GM23338 (cell line): Measurements from ENCODE around the gene DCBLD2. TPM values are rescaled to one million over a fixed set of nuclear protein-coding genes. Genes with fewer than 3 reads are reported as not detected.

ENCODE experiments used
- ATAC-seq: fragments of 200-7000 bp; cut with Tn5 transposase; 3 replicates; pipeline ENCODE4 v1.9.1; 2020
- DNase-seq: peaks from one replicate; pipeline ENCODE4 v3.0.0-alpha.2; 2015; ENCODE audit warnings: low spot score
- H2AFZ ChIP-seq: fragments of 200-600 bp; sonication (generic); 2 replicates; pipeline ENCODE4 v1.8.0; 2016; ENCODE audit warnings: antibody characterized with exemption, mild to moderate bottlenecking, moderate library complexity
- H3F3A ChIP-seq: fragments of 200-600 bp; sonication (generic); replicated peaks from 2 replicates; pipeline ENCODE4 v1.8.0; 2017; ENCODE audit warnings: antibody characterized with exemption, mixed run types, low read depth
- H3K27ac ChIP-seq: fragments of 200-600 bp; sonication (generic); 2 replicates; pipeline ENCODE4 v1.6.1; 2016; ENCODE audit warnings: low read depth
- H3K27me3 ChIP-seq: fragments of 200-600 bp; sonication (generic); 2 replicates; pipeline ENCODE4 v1.8.0; 2016; ENCODE audit warnings: mild to moderate bottlenecking, mixed run types, moderate library complexity; ENCODE audit not compliant: insufficient read depth
- H3K36me3 ChIP-seq: fragments of 200-600 bp; sonication (generic); 2 replicates; pipeline ENCODE4 v1.8.0; 2016; ENCODE audit warnings: mild to moderate bottlenecking; ENCODE audit not compliant: insufficient read depth
- H3K4me1 ChIP-seq: fragments of 200-600 bp; sonication (generic); 2 replicates; pipeline ENCODE4 v1.8.0; 2016; ENCODE audit warnings: mild to moderate bottlenecking, moderate library complexity; ENCODE audit not compliant: insufficient read depth
- H3K4me2 ChIP-seq: fragments of 200-600 bp; sonication (generic); 2 replicates; pipeline ENCODE4 v1.7.1; 2017; ENCODE audit warnings: mixed run types
- H3K4me3 ChIP-seq: fragments of 200-600 bp; sonication (generic); 2 replicates; pipeline ENCODE4 v1.6.1; 2016; ENCODE audit warnings: mixed run types
- H3K79me2 ChIP-seq: fragments of 200-600 bp; sonication (generic); replicated peaks from 2 replicates; pipeline ENCODE4 v1.8.0; 2017; ENCODE audit warnings: mild to moderate bottlenecking; ENCODE audit not compliant: insufficient read depth
- H3K9me2 ChIP-seq: fragments of 200-600 bp; sonication (generic); 2 replicates; pipeline ENCODE4 v1.8.0; 2017; ENCODE audit not compliant: insufficient read depth
- H4K20me1 ChIP-seq: fragments of 200-600 bp; sonication (generic); replicated peaks from 2 replicates; pipeline ENCODE4 v1.8.0; 2017; ENCODE audit warnings: mild to moderate bottlenecking; ENCODE audit not compliant: insufficient read depth
- H3K27ac Mint-ChIP-seq: 2 replicates; pipeline ENCODE4 v1.8.0; 2020; ENCODE audit warnings: inconsistent platforms, mild to moderate bottlenecking, moderate library complexity, mixed read lengths
- H3K27me3 Mint-ChIP-seq: 3 replicates; pipeline ENCODE4 v1.8.0; 2022; ENCODE audit warnings: low read depth, mild to moderate bottlenecking, moderate library complexity, mixed read lengths, inconsistent platforms; ENCODE audit not compliant: insufficient read depth, poor library complexity
- H3K36me3 Mint-ChIP-seq: 3 replicates; pipeline ENCODE4 v1.8.0; 2021; ENCODE audit warnings: low read depth, mild to moderate bottlenecking, inconsistent platforms, moderate library complexity, mixed read lengths
- H3K4me1 Mint-ChIP-seq: 3 replicates; pipeline ENCODE4 v1.8.0; 2020; ENCODE audit warnings: mild to moderate bottlenecking, inconsistent platforms, mixed read lengths
- H3K4me3 Mint-ChIP-seq: 3 replicates; pipeline ENCODE4 v1.8.0; 2021; ENCODE audit warnings: moderate library complexity, mild to moderate bottlenecking, inconsistent platforms, mixed read lengths
- H3K9me3 Mint-ChIP-seq: 3 replicates; pipeline ENCODE4 v1.8.0; 2020; ENCODE audit warnings: moderate library complexity, mild to moderate bottlenecking, inconsistent platforms, mixed read lengths
- CREB1 ChIP-seq: fragments of 250-450 bp; sonication (Bioruptor Pico); IDR thresholded peaks from 2 replicates; pipeline ENCODE4 v1.5.0; 2020; ENCODE audit warnings: low read depth, mild to moderate bottlenecking, moderate library complexity
- ETS1 ChIP-seq: IDR thresholded peaks from 2 replicates; pipeline ENCODE4 v1.6.1; 2016; ENCODE audit warnings: antibody characterized with exemption
- EZH2 ChIP-seq: fragments of 200-600 bp; sonication (generic); IDR thresholded peaks from one replicate; pipeline ENCODE4 v1.8.0; 2017; ENCODE audit warnings: antibody characterized with exemption, mild to moderate bottlenecking, low read depth; ENCODE audit not compliant: unreplicated experiment
- EZH2phosphoT487 ChIP-seq: fragments of 200-600 bp; sonication (generic); IDR thresholded peaks from one replicate; pipeline ENCODE4 v1.8.1; 2018; ENCODE audit warnings: antibody characterized with exemption; ENCODE audit not compliant: unreplicated experiment
- JUNB ChIP-seq: IDR thresholded peaks from one replicate; pipeline ENCODE4 v1.6.1; 2016; ENCODE audit warnings: antibody characterized with exemption; ENCODE audit not compliant: unreplicated experiment
- NANOG ChIP-seq: IDR thresholded peaks from 2 replicates; pipeline ENCODE4 v1.6.1; 2016; ENCODE audit warnings: antibody characterized with exemption, borderline replicate concordance
- POLR2AphosphoS5 ChIP-seq: IDR thresholded peaks from 2 replicates; pipeline ENCODE4 v1.6.1; 2016; ENCODE audit warnings: antibody characterized with exemption, low read depth
- STAT1 ChIP-seq: IDR thresholded peaks from one replicate; pipeline ENCODE4 v1.6.1; 2016; ENCODE audit warnings: antibody characterized with exemption; ENCODE audit not compliant: unreplicated experiment
- ZNF114 ChIP-seq: fragments of 250-450 bp; sonication (Bioruptor Pico); IDR thresholded peaks from 2 replicates; pipeline ENCODE4 v1.5.0; 2020; ENCODE audit warnings: mild to moderate bottlenecking, moderate library complexity
- ZNF331 ChIP-seq: fragments of 250-450 bp; sonication (Bioruptor Pico); IDR thresholded peaks from 2 replicates; pipeline ENCODE4 v1.5.0; 2020; ENCODE audit warnings: low read depth, mild to moderate bottlenecking, moderate library complexity
- polyA plus RNA-seq: library from polyadenylated mRNA; unstranded; fragments of >200 nt; fragmentation: Nextera tagmentation; extraction: Ambion mirVana; gene quantifications from 2 replicates; pipeline ENCODE4 v1.2.1, GENCODE V29; 2016
- total RNA-seq: library from RNA; depleted of rRNA; stranded (reverse); fragments of >200 nt; shearing (Covaris generic); gene quantifications from 2 replicates; pipeline ENCODE4 v1.2.3, GENCODE V29; 2014
- TF ChIP-seq, protein P1 (sequence below): IDR thresholded peaks from one replicate; pipeline ENCODE4 v1.6.1; 2018; ENCODE audit warnings: antibody characterized with exemption; ENCODE audit not compliant: unreplicated experiment
- TF ChIP-seq, protein P2 (sequence below): fragments of 250-450 bp; sonication (Bioruptor Pico); IDR thresholded peaks from 2 replicates; pipeline ENCODE4 v1.5.0; 2020; ENCODE audit warnings: mild to moderate bottlenecking, moderate library complexity
- TF ChIP-seq, protein P3 (sequence below), 2 experiments: fragments of 200-600 bp in 1 of 2; sonication (generic) in 1 of 2; conservative IDR thresholded peaks; 2 replicates each; pipeline versions ENCODE4 v1.5.1 to v1.6.1; 2016 to 2017; ENCODE audit warnings: antibody characterized with exemption in 2 of 2, low read depth in 2 of 2, mild to moderate bottlenecking in 2 of 2, moderate library complexity in 1 of 2

The DCBLD2 gene
- total and polyA plus RNA-seq, 2 experiments from 2014 or later, result 25.9 to 69.7 TPM

DNA sequence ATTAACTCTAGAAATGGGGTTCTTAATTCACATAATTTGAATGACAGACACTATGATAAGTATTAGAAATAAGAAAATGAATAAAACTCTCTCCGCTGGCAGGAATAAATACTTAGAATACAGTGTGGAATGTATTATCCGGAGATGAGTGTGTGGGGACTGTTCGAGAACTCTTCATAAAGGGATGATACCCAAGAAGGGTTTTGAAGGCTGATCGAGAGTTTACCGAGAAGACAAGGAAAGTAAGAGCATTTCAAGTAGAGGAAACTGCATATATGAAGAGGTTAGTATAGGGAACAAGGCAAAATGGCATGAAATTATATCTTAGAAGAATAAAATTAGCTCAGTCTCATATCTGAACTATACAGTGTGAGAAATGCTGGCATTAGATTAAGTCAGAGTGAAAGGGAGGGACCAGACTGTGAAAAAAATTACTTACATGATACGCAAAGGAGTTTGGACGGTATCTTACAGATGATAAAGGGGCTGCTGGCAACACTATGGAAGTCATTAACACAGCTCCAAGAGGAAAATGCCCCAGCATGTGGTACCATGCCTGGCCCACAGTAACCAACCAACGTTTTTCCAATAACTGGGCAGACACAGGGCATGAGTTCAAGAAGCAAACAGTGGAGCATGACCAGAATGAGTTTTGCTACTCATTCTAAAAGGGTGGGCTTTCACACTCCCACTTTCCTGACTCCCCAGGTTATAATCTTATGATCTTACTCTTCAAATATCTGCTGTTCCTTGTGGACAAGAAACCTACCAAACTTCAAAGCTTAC lies 6.5 kb downstream of the DCBLD2 start:
- DNase-seq (no peak), ATAC-seq (no peak)
- TF ChIP-seq, protein P1, sequence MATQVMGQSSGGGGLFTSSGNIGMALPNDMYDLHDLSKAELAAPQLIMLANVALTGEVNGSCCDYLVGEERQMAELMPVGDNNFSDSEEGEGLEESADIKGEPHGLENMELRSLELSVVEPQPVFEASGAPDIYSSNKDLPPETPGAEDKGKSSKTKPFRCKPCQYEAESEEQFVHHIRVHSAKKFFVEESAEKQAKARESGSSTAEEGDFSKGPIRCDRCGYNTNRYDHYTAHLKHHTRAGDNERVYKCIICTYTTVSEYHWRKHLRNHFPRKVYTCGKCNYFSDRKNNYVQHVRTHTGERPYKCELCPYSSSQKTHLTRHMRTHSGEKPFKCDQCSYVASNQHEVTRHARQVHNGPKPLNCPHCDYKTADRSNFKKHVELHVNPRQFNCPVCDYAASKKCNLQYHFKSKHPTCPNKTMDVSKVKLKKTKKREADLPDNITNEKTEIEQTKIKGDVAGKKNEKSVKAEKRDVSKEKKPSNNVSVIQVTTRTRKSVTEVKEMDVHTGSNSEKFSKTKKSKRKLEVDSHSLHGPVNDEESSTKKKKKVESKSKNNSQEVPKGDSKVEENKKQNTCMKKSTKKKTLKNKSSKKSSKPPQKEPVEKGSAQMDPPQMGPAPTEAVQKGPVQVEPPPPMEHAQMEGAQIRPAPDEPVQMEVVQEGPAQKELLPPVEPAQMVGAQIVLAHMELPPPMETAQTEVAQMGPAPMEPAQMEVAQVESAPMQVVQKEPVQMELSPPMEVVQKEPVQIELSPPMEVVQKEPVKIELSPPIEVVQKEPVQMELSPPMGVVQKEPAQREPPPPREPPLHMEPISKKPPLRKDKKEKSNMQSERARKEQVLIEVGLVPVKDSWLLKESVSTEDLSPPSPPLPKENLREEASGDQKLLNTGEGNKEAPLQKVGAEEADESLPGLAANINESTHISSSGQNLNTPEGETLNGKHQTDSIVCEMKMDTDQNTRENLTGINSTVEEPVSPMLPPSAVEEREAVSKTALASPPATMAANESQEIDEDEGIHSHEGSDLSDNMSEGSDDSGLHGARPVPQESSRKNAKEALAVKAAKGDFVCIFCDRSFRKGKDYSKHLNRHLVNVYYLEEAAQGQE, result no peak
- TF ChIP-seq CREB1 (CRISPR knock-in tag) (no peak), POLR2AphosphoS5 (no peak), JUNB (no peak), NANOG (no peak), EZH2 (no peak), ZNF331 (no peak), ZNF114 (CRISPR knock-in tag) (no peak), STAT1 (no peak), EZH2phosphoT487 (no peak), ETS1 (no peak)
- TF ChIP-seq, protein P2, sequence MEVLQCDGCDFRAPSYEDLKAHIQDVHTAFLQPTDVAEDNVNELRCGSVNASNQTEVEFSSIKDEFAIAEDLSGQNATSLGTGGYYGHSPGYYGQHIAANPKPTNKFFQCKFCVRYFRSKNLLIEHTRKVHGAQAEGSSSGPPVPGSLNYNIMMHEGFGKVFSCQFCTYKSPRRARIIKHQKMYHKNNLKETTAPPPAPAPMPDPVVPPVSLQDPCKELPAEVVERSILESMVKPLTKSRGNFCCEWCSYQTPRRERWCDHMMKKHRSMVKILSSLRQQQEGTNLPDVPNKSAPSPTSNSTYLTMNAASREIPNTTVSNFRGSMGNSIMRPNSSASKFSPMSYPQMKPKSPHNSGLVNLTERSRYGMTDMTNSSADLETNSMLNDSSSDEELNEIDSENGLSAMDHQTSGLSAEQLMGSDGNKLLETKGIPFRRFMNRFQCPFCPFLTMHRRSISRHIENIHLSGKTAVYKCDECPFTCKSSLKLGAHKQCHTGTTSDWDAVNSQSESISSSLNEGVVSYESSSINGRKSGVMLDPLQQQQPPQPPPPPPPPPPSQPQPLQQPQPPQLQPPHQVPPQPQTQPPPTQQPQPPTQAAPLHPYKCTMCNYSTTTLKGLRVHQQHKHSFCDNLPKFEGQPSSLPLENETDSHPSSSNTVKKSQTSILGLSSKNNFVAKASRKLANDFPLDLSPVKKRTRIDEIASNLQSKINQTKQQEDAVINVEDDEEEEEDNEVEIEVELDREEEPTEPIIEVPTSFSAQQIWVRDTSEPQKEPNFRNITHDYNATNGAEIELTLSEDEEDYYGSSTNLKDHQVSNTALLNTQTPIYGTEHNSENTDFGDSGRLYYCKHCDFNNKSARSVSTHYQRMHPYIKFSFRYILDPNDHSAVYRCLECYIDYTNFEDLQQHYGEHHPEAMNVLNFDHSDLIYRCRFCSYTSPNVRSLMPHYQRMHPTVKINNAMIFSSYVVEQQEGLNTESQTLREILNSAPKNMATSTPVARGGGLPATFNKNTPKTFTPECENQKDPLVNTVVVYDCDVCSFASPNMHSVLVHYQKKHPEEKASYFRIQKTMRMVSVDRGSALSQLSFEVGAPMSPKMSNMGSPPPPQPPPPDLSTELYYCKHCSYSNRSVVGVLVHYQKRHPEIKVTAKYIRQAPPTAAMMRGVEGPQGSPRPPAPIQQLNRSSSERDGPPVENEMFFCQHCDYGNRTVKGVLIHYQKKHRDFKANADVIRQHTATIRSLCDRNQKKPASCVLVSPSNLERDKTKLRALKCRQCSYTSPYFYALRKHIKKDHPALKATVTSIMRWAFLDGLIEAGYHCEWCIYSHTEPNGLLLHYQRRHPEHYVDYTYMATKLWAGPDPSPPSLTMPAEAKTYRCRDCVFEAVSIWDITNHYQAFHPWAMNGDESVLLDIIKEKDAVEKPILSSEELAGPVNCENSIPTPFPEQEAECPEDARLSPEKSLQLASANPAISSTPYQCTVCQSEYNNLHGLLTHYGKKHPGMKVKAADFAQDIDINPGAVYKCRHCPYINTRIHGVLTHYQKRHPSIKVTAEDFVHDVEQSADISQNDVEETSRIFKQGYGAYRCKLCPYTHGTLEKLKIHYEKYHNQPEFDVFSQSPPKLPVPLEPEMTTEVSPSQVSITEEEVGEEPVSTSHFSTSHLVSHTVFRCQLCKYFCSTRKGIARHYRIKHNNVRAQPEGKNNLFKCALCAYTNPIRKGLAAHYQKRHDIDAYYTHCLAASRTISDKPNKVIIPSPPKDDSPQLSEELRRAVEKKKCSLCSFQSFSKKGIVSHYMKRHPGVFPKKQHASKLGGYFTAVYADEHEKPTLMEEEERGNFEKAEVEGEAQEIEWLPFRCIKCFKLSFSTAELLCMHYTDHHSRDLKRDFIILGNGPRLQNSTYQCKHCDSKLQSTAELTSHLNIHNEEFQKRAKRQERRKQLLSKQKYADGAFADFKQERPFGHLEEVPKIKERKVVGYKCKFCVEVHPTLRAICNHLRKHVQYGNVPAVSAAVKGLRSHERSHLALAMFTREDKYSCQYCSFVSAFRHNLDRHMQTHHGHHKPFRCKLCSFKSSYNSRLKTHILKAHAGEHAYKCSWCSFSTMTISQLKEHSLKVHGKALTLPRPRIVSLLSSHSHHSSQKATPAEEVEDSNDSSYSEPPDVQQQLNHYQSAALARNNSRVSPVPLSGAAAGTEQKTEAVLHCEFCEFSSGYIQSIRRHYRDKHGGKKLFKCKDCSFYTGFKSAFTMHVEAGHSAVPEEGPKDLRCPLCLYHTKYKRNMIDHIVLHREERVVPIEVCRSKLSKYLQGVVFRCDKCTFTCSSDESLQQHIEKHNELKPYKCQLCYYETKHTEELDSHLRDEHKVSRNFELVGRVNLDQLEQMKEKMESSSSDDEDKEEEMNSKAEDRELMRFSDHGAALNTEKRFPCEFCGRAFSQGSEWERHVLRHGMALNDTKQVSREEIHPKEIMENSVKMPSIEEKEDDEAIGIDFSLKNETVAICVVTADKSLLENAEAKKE (CRISPR knock-in tag), result no peak
- TF ChIP-seq, protein P3, sequence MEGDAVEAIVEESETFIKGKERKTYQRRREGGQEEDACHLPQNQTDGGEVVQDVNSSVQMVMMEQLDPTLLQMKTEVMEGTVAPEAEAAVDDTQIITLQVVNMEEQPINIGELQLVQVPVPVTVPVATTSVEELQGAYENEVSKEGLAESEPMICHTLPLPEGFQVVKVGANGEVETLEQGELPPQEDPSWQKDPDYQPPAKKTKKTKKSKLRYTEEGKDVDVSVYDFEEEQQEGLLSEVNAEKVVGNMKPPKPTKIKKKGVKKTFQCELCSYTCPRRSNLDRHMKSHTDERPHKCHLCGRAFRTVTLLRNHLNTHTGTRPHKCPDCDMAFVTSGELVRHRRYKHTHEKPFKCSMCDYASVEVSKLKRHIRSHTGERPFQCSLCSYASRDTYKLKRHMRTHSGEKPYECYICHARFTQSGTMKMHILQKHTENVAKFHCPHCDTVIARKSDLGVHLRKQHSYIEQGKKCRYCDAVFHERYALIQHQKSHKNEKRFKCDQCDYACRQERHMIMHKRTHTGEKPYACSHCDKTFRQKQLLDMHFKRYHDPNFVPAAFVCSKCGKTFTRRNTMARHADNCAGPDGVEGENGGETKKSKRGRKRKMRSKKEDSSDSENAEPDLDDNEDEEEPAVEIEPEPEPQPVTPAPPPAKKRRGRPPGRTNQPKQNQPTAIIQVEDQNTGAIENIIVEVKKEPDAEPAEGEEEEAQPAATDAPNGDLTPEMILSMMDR (conservative IDR thresholded peaks at IDR 0.05; ENCODE audit: low read depth in 2 of 2), result no peak
- H3K79me2 ChIP-seq, result peaks cover 100% of the 10 kb centered on the region
- Mint-ChIP-seq H3K9me3 (no peaks in the 10 kb centered on the region), H3K4me3 (no peak overlapping the region), H3K27ac (no peak overlapping the region; the same call in 1 of the 2 replicates), H3K36me3 (peaks cover 5% of the 10 kb centered on the region; the same call in 1 of the 3 replicates), H3K4me1 (peaks cover 38% of the 10 kb centered on the region), H3K27me3 (no peaks in the 10 kb centered on the region)
- peaks cover 55% of the 10 kb centered on the region for H3K4me1 ChIP-seq
- H3K4me3 ChIP-seq, result no peak overlapping the region
- no peak overlapping the region for H3K27ac ChIP-seq
- no peaks in the 10 kb centered on the region for H3K27me3 ChIP-seq
- H2AFZ ChIP-seq, result no peak overlapping the region
- H3K36me3 ChIP-seq, result no peaks in the 10 kb centered on the region
- H3F3A ChIP-seq, result no peaks in the 10 kb centered on the region
- H3K9me2 ChIP-seq, result no peaks in the 10 kb centered on the region
- peaks cover 13% of the 10 kb centered on the region for H4K20me1 ChIP-seq
- no peak overlapping the region for H3K4me2 ChIP-seq
